HG02852 (cell line): ENCODE measurements around the gene COG6.
A peak's percentile ranks its signal among the peaks of the same experiment; 100 is the strongest.

ENCODE experiments used
- ATAC-seq: cut with Tn5 transposase; IDR thresholded peaks from one replicate; pipeline ENCODE4 v1.9.1; 2021; ENCODE audit warnings: mild to moderate bottlenecking, moderate library complexity; ENCODE audit not compliant: unreplicated experiment

COG6 gene

GRCh38 chr13:39767791-39768517 lies 112.5 kb downstream of the COG6 start:
- ATAC-seq = no peak

GRCh38 chr13:39768962-39769361 lies 113.5 kb downstream of the COG6 start:
- no peak for ATAC-seq

- ATAC-seq = no peak
These were observed 115.0 kb downstream of the COG6 start for GRCh38 chr13:39770221-39771090.

GRCh38 chr13:39773833-39774232 lies 118.4 kb downstream of the COG6 start:
- no peak for ATAC-seq

- ATAC-seq = peak; percentile 79
These were observed 121.0 kb downstream of the COG6 start for GRCh38 chr13:39776439-39776838.

- ATAC-seq = no peak
These were observed 121.6 kb downstream of the COG6 start for GRCh38 chr13:39777021-39777420.

- no peak for ATAC-seq
These were observed 122.1 kb downstream of the COG6 start for GRCh38 chr13:39777527-39778061.

GRCh38 chr13:39779337-39780265 lies 124.1 kb downstream of the COG6 start:
- ATAC-seq = no peak

- no peak for ATAC-seq
These were observed 125.2 kb downstream of the COG6 start for GRCh38 chr13:39780711-39781110.

GRCh38 chr13:39781381-39781780 lies 125.9 kb downstream of the COG6 start:
- ATAC-seq = no peak

GRCh38 chr13:39783051-39783450 lies 127.6 kb downstream of the COG6 start:
- ATAC-seq = no peak

- no peak for ATAC-seq
These were observed 128.9 kb downstream of the COG6 start for GRCh38 chr13:39784347-39784746.

- ATAC-seq = no peak
These were observed 130.6 kb downstream of the COG6 start for GRCh38 chr13:39786091-39786490.

- no peak for ATAC-seq
These were observed 131.6 kb downstream of the COG6 start for GRCh38 chr13:39787086-39787487.

- no peak for ATAC-seq
These were observed 132.6 kb downstream of the COG6 start for GRCh38 chr13:39788102-39788501.

GRCh38 chr13:39789451-39789850 lies 134.0 kb downstream of the COG6 start:
- ATAC-seq = no peak
